COLO668 (cell line): Measurements from ENCODE around the gene POMT1.
"Not testable (repeated sequence)": the region's sequence is repeated elsewhere in the genome, so short reads cannot be mapped to it uniquely, and the experiment has no call there.

Source experiments
- DNase-seq: peaks from one replicate; lab custom pipeline; 2025; ENCODE audit not compliant: unreplicated experiment; lab: John Stamatoyannopoulos, UW

The POMT1 gene

GRCh38 chr9:131523451-131524435, 21.0 kb downstream of the POMT1 start:
- DNase-seq, result no peak

DNA sequence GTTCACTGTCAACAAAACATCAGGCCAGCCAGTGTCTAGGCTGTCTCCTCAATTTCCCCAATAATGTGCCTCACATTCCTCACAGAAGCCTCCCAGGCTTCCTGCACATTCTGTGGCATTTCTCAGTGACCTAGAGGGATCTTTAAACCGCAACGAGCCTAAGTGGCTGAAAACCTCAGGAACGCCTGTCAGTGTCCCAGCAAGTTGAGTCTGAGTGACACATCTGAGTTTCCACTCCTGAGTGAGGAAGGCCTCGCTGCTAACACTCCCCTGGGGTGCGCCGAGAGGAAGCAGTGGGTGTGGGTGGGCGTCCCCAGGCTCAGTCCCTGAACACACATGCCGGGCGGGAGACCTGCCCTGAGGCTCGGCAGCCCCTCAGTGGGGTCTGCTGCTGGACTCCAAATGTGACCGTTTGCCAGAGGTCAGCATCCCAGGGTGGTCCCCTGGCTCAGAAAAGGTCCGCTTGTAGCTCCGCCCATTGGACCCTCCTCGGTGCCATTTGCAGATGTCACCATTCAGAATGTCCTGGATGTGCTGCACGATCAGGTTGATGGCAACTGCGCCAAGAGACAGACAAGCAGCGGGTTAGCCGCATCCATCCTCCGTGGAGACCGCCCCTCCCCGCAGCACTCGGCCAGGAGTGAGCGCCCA, 22.1 kb downstream of the POMT1 start:
- DNase-seq, result no peak

GRCh38 chr9:131525643-131526565, 23.2 kb downstream of the POMT1 start:
- DNase-seq, result no peak

GRCh38 chr9:131528186-131528585, 25.5 kb downstream of the POMT1 start:
- no peak for DNase-seq

GRCh38 chr9:131528886-131529505, 26.3 kb downstream of the POMT1 start:
- DNase-seq, result no peak

DNA sequence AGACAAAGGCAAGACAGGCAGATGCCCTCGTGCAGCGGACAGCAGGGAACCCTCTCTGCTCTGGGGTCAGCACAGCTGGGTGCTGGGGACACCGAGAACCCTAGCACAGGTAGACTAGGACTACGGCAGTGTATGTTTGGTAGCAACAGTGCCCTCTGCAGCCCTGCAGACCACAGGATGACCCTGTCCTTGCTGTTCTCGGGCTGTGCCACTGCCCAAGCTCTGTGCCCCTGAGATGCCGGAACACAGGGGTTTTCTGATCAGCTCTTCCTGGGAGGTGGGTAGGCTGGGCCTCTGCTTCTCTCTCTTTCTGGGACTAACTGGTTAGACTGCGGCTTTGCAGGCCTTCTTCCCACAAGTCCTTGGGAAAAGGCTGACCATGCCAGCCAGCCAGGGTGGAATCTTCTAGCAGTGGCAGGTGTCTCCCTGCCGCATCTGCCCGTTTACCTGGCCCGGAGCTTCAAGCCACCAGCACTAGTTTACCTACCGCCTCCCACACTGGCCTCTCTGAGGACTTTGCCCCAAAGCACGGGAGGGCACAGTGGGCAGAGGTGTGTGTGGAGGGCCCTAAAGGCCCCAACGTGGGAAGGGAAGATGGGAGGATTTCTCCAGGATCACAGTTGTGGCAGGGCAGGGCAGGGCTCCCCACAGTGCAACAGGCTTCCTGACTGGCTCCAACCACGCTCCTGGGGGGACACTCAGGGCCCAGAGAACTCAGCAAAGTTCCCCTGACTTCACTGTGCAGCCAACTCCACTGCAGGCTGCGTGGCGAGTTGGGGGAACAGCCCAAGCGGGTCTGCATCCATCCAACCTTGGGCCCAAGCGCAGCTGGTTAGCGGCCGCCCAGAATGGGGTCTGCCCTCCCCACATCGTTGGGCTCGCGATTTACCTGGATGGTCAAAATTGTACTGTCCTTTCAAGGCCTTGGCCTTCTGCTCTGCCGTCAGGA, 27.2 kb downstream of the POMT1 start:
- DNase-seq, result peak; percentile 12

- DNase-seq, result peak; percentile 77
Observed at GRCh38 chr9:131530546-131530919, 27.8 kb downstream of the POMT1 start.

DNA sequence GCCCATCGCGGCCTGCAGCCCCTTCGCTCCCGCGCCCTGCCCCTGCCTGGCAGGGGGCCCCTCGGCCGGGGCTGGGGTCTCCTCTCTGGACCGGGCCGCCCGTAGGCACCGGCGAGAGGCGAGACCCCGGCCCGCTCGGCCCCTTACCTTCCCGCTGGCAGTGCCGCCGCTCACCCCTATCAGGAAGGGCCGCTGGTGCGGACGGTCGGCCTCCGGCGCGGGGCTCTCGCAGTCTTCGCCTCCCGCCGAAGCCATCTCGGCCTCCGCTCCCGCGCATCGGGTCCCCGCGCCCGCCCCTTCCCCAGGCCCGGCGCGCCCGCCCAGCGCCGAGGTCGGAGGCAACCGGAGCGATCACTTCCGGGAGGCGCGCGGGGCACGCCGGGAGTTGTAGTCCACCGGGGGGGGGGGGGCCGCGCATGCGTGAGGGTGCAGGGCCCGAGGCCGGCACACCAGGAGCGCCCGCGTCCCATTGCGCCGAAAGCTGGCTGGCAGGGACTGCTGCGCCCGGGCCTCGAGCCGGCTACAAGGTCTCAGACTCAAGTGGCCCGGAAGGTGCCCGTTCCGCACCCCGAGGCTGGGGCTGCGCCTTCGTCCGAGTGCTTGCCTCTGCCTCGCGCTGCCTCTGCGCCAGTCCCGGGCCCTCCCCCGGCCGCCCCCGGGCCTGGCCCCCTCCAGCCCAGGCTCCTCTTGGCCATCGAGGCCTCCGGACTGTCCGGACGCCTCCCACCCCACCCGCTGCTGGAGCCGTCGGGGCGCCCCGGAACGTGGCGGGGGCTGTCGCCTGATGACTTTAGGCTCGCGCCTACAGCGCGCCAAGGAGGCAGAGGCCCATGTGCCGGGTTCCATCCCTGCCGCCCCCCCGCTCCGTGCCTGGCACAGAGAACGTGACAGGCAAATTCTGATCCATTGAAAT, 28.5 kb downstream of the POMT1 start, which contains the start of gene UCK1:
UCK1 (minus strand) TSS at position 344 of the 913 bp plus-strand sequence; CDS start at position 255, 89 bp downstream.
- DNase-seq, result peak; percentile 90

DNA sequence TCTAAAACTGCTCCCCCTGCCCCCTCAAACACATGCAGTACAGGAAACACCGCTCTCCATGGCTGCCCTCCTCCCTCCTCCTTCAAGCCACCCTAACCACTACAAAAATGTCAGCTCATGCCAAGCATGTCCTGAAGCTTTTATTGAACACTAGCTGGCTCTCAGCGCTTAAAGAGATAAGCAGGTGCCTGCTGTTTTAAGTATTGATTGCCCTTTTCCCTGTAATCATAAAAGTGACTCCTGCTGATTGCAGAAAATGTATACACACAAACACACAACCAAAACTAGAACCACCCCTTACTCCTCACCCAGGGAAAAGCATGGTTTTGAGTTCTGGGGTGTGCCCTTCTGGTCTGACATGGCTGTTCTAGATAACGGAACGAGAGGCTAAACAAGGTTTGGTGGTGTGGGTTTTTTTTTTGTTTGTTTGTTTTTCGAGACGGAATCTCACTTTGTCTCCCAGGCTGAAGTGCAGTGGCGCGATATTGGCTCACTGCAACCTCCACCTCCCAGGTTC, 32.1 kb downstream of the POMT1 start:
- DNase-seq, result peak; percentile 5

- no peak for DNase-seq
Observed at GRCh38 chr9:131537946-131538345, 35.2 kb downstream of the POMT1 start.

DNA sequence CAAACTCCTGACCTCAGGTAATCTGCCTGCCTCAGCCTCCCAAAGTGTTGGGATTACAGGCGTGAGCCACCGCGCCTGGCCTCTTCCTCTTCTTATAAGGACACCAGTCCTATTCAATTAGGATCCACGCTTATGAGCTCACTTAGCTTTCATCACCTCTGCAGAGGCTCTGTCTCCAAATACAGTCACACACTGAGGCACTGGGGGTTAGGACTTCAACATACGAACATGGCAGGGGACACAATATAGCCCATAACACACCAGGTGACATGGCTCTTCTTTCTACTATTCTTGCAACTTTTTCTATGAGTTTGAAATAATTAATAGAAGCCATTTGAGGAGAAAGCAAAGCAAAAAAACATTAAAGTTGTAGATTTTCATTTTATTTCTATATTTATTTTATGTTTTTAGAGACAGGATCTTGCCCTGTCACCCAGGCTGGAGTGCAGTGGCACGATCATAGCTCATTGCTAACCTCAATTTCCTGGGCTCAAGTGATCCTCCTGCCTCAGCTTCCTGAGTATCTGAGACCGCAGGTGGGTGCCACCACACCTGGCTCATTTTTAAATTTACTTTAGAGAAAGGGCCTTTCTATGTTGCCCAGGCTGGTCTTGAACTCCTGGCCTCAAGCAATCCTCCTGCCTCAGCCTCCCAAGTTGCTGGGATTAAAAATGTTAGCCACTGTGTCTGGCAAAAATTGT, 36.7 kb downstream of the POMT1 start:
- no peak for DNase-seq

GRCh38 chr9:131543141-131543540, 40.4 kb downstream of the POMT1 start:
- DNase-seq, result no peak

GRCh38 chr9:131545003-131545785, 42.5 kb downstream of the POMT1 start, which contains the start of gene PRRT1B:
Gene PRRT1B (plus strand): TSS chr9:131545523. CDS start chr9:131545616, 93 bp downstream.
- DNase-seq, result peak; percentile 98

DNA sequence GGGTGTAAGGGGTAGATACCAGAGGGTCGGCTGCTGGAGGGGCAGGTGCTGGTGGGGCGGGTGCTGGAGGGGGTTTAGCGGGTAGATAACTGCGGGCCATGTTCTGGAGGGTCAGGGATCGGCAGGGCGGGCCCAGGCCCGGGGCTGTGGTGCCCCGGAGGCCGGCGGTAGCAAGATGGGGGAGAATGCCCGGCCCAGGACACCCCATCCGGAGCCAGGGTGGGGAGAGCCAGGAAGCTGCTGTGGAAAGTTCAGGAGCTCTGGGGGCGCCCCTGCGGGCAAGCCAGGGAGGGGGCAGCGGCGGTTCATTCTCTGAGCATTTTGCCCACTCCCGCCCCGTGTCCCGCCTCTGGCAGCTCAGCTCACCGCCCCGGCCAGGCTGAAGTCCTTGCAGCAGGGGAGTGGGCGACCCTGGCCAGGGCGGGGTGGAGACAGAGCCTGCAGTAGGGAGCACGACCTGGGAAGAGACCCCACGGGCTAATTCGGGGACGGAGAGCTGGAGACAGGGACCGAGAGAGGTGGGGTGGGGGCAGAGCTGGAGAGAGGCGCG, 43.1 kb downstream of the POMT1 start:
- DNase-seq, result peak; percentile 65

DNA sequence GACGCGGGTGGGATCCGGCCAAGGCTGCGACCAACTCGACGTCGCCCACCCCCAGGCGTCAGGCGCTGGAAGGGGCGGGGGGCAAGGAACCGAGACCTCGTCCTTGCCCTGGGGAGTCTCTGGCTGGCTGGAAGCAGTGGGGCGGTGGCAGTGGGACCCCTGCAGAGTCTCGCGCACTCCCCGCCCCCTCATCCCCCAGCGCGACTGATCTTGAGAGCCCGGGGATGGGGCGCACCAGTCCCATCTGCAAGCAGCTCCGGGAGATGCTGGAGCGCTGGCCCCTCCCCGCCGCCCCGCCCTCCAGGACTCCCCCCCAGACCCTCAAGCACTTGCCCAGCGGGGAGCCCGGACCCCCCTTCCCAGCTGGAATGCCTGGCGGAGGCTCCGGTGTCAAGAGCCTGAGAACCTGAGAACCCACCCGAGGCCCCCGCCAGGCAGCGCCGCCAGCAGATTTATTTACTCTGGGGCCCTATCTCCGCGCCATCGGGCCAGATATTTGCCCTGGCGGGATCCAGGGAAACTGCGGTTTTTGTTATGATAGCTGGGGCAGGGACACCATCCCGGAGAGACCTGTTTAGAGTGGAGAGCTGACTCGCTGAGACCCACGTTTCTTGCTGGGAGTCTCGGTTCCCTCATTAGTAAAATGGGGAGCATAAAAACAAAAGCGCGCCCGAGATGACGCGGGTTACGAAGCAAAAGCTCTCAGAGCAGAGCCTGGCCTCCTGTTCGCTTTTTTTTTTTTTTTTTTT, 43.8 kb downstream of the POMT1 start:
- peak; percentile 73 for DNase-seq

DNA sequence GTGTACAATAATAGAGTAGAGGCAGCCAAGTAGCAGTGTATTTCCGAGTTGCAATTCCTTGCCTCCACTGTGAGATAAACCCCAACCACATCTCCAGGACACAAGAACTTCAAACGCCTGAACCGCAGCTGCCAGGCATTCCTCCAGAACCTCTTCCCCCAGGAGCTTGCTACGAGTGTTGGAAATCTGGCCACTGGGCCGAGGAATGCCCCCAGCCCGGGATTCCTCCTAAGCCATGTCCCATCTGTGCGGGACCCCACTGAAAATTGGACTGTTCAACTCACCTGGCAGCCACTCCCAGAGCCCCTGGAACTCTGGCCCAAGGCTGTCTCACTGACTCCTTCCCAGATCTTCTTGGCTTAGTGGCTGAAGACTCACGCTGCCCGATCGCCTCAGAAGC, 46.5 kb downstream of the POMT1 start:
- not testable (repeated sequence) for DNase-seq
